Measurements from ENCODE around the gene OR6B3.
A peak's percentile ranks its signal among the peaks of the same experiment; 100 is the strongest.
"Not testable (repeated sequence)": the region's sequence is repeated elsewhere in the genome, so short reads cannot be mapped to it uniquely, and the experiment has no call there.

Gene OR6B3

GRCh38 chr2:240053173-240054155, at the start of gene OR6B3:
Gene OR6B3 (minus strand): TSS chr2:240053521.
- no peak for DNase-seq

- DNase-seq: no peak
These were observed 45.0 kb upstream of the OR6B3 start for GRCh38 chr2:240098349-240098748.

DNA sequence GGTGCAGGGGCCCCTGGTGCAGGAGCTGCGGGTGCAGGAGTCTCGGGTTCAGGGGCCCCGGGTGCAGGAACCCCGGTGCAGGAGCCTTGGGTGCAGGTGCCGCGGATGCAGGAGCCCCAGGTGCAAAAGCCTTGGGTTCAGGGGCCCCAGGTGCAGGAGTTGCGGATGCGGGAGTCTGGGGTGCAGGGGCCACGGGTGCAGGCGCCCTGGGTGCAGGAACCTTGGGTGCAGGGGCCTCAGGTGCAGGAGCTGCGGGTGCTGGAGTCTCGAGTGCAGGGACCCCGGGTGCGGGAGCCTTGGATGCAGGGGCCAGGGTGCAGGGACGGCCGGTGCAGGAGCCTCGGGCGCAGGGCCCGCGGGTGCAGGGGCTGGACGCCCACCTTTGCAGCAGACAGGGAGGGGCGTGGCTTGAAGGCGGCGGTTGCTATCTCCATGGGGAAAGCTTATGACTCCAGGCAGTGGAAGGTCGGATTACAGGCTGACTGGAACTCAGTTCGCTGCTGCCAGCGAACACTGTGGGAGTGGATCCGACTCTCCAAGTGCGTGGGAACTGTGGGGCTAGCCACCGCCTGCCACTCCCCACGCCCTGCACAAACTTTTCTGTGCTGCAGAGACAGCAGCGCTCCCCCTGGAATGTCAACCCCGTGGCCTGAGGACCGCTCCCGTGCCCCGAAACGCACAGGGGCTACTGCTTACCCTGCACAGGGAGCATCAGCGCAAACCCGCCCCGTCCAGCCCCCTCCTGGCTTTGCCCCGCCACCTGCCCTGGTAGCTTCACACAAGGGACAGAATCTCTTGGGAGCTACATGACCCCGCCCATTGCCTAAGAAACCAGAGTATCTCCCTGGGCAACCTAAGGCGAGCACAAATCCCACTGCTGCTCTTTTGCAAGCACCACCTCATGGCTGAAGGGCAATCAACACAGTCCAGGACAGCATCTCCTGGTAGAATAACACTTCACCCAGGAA, 42.5 kb upstream of the OR6B3 start:
- no peak for DNase-seq

DNA sequence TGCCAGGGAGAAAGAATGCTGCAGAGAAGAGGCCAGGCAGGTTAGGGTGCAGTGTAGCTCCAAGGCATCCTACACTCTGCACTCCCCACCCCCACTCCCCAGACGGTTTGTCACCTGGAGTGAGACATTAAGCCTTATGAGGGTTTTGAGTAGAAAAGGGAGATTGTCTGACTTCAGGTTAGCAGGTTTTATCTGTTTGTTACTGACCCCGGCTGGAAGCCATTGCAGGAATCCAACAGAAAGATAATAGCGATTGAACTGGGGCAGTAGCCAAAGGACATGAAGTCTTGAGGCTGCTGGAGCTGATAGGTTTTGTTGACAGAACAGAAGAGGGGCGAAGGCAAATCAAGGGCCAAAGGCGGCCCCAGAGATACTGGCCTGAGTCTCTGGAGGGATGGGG, 36.0 kb upstream of the OR6B3 start:
- DNase-seq: no peak

GRCh38 chr2:240086563-240086962, 33.2 kb upstream of the OR6B3 start:
- DNase-seq: no peak

- no peak for DNase-seq
These were observed 25.3 kb upstream of the OR6B3 start for GRCh38 chr2:240078631-240079030.

GRCh38 chr2:240077442-240077841, 24.1 kb upstream of the OR6B3 start:
- DNase-seq: no peak

DNA sequence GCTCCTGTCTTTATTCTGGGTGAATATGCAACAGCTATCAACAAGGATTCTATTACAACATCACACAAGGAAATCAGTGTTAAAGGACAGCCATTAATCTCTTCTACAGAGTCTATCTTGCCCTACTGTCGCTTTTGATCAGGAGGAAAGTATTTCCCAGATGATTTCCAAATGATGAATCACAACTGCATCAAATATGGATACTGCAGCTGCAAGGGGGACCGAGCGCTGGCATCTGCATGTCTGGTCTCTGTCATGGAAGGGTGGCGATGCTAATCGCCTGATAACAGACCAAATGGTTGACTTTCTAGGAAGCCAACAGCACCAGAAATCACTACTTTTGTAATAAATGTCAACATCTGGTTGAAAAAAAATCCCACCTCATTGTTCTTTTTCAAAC, 21.2 kb upstream of the OR6B3 start:
- DNase-seq: no peak

DNA sequence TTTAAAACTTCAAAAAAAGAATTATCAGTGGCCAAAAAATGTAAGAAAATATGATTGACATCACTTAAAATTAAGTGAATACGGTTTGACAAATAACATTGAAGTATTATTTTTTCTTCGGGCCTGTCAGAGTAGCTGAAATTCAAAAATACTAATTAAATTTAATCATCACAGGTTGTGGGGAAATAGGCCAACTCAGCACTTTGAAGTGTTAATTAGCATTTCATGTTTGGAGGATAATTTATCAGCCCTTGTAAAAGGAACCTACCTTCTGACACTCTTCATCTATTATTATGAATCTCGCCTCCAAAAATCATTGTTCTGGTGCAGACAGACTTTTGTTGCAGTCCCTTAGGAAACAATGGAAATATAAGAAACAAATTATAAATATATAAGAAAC, 17.6 kb upstream of the OR6B3 start:
- no peak for DNase-seq

DNA sequence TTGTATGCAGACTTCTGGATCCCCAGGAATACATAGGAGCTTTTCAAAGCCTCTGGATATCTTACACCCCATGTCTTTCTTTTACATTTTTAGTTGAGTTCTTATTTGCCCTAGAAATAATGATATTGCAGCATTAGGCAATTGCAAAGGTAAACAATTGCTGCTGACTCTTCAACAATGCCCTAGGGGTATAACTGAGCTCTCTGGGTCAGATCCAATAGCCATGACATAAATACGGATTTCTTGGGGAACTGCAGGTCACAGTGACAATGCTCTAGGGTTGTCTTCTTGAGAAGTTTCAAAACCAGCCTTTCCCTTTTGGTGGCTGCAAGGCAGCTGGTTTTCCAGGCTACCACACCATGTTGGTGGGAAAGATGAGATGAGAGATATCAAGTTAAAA, 16.5 kb upstream of the OR6B3 start:
- no peak for DNase-seq

GRCh38 chr2:240068193-240068592, 14.9 kb upstream of the OR6B3 start:
- no peak for DNase-seq

DNA sequence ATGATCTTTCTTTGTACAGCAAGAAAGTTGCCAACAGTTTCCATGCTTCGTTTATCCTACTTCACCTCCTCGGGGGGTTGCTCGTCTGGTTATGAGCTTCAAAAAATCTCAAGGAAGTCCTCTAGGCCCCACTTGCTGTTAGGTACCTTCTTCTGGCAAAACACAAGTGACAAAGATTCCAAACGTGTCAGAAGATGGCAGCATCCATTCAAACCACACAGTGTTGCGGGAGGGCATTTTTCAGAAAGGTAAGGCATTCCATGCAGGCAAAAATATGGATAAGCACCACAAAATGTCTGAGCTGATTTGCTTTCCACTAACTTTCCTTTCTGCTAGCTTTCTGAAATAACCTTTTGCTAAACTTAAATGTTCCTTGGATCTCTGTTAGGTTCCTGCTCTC, 13.2 kb upstream of the OR6B3 start:
- DNase-seq: no peak

DNA sequence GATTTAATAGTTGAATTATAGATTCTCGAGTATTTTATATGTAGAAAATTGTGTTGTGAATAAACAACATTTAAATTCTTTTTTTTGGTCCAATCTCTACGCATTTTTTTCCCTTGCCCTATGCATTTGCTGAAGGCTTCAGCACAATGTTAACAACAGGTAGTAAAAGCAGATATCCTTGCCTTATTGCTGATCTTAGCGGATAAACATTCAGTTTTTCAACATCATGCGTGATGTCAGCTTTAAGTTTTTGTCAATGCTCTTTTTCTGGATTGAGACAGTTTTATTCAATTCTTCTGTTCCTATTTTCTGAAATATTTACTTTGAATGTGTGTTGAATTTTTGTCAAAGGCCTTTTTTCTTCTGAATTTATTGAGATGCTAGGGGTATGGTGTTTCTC, 11.6 kb upstream of the OR6B3 start:
- DNase-seq: no peak

DNA sequence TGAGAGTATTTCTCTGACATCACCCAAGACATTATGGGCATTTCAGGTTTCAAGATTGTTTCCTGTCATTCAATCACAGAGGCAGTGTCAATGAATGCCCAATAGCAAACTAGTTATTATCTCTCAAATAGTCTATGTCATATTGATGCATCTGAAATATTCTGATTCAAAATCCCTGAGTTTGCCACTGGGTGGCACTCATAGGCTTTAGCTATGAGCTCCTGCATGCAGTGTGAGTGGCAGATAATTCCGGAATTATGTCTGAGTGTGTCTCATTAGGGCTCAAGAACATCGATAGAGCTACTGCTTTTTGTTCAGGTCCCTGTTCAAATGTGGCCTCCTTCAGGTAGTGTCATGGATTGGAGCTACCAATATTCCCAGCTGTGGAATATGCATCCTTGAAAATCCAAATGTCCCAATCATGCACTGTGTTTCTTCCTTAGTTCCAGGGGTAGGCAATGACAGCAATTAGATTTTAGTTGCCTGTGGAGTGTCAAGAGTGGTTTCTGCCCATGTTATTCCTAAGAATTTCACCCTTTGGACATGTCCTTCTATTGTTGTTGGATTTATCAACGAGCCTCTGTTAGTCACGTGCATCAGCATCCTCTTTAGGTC, 7.8 kb upstream of the OR6B3 start:
- peak; percentile 1 for DNase-seq

- no peak for DNase-seq
These were observed 3.4 kb upstream of the OR6B3 start for GRCh38 chr2:240056678-240057077.

DNA sequence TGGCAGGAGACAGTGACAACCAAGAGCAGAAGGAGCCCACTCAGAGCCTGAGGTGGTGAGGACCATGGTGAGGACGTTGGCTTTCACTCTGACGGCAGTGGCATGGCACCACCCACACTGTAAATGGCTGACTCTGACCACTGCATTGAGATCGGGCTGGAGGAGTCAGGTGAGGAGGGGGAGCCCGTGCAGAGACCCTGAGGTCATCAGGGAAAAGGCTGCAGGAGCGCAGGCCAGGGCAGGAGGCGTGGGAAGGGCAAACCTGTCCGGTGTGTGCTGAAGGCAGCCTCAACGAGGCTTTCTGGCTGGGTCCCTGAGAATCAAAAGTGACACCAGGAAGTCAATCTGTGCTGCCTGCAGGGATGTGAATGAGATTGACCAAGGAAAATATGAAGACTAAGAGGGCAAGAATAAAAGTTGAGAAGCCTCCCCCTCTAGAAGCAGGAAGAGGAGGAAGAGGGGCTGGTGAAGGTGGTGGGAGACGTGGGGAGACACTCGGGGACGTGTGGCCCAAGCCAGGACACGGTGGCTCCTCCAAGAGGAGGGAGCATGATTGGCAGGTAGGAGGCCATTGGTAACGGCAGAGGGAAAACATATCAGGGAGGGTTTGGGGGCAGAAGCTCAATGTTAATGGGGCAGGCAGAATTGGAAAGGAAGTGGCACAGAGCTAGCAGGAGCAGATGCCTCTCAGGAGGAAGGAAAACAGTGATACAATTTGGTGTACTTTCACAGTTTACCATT, 2.0 kb upstream of the OR6B3 start:
- no peak for DNase-seq

GRCh38 chr2:240052524-240052923, 797 bp downstream of the OR6B3 start:
- DNase-seq: no peak

GRCh38 chr2:240051697-240052096, 1.6 kb downstream of the OR6B3 start:
- DNase-seq: no peak

DNA sequence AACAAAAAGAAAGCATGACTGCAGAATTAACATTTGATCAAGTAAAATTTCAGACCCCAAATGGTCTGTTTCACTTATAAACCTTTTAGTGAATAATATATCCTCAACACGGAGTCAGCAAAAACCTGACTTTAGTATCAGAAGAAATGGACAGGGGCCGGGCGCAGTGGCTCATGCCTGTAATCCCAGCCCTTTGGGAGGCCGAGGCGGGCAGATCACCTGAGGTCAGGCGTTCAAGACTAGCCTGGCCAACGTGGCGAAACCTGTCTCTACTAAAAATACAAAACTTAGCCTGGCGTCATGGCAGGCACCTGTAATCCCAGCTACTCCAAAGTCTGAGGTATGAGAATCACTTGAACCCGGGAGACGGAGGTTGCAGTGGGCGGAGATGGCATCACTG, 3.0 kb downstream of the OR6B3 start:
- DNase-seq: no peak

DNA sequence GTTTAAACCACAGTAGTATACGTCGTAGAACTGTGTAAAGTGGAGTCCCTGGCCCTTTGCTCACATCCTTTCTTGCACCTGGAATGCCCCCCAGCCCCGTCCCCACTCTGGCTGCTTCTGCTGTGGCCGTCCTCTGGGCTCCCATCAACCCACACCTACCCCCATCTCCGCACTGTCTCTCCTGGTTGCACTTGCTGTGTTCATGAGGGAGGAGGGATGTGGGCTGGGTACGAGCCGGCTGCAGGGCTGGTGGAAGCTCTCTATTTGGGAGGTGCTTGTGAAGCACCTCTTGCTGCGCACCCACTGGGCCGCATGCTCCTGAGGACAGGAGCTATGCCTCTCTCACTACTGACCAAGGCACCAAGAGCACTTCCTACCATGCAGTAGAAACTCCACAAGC, 5.1 kb downstream of the OR6B3 start:
- no peak for DNase-seq

- DNase-seq: no peak
These were observed 8.2 kb downstream of the OR6B3 start for GRCh38 chr2:240045098-240045497.

- not testable (repeated sequence) for DNase-seq
These were observed 9.2 kb downstream of the OR6B3 start for GRCh38 chr2:240044096-240044495.
